Stimulated activated CD4-positive, alpha-beta T cell treated with anti-CD3 and anti-CD28 coated beads, Interleukin-12 subunit alpha, Interleukin-12 subunit beta, amount 100 ng/mL, for 24 hours (primary cell): ENCODE results near the gene TLN1.

Experiments used
- DNase-seq, 2 experiments: peaks; one replicate each; pipeline ENCODE4 v3.0.0-alpha.2; 2020; ENCODE audit warnings: low read depth in 2 of 2

TLN1 gene

GRCh38 chr9:35729101-35729500, 2.9 kb downstream of the TLN1 start:
- no peak for DNase-seq

- peak in 1 of 2 experiments; percentile 35 for DNase-seq
Measured at GRCh38 chr9:35728041-35728971, 3.7 kb downstream of the TLN1 start.

- DNase-seq, result no peak
Measured at GRCh38 chr9:35727676-35728040, 4.3 kb downstream of the TLN1 start.

- DNase-seq, result no peak
Measured at GRCh38 chr9:35726931-35727330, 5.1 kb downstream of the TLN1 start.

DNA sequence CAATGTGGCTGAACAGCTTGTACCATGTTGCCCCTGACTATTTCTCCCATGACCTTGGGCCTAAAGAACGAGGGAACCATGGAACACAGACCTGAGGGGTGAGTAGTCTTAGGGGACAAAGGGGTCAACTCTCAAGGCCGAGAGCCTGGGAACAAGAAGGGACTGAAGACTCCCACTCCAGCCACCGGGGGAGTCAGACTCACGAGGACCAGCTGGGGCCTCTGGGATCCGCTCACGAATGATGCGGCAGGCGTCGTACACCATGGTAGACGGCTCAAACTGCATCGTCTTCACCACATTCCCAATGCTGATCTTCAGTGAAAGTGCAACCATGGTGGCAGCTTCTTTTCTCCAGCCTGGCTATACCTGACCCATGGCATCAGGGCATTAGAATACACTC, 6.6 kb downstream of the TLN1 start:
- no peak for DNase-seq

- no peak for DNase-seq
Measured at GRCh38 chr9:35723908-35724307, 8.1 kb downstream of the TLN1 start.

DNA sequence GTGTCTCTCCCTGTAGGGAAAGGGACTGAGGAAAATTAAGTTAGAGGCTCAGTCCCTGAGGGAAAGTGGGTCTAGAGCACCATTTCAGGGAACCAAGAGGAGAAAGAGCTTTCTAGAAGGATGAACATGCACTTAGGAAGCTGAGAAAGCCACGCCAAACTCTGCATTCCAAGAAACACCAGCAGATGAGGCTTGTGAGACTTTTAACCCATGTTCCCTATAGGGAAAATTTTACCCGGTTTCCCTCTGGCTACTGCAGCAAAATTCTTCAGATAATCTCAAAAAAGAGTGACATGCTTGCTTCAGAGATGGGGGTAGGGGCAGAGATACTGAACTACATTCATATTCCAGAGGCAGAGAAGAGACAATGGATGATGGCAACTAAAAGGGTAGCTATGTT, 8.6 kb downstream of the TLN1 start:
- no peak for DNase-seq

DNA sequence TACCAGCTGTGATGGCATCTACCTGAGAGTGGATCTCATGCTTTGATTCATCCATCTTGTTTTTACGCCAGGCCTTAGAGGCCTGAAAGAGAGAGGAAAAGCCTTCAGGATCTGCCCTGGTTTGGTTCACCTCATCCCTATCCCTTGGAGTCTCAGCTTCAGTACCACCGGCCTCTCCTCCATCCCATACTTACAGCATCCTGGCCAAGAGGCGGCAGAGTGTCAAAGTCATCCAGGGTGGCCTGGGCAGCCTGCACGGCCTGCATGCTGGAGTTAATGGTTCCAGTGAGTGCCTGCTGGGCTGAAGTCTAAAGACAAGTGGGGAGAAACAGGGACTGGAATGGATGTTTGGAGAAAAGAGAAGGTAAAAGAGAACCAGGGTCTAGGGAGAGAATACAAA, 12.4 kb downstream of the TLN1 start:
- no peak for DNase-seq

DNA sequence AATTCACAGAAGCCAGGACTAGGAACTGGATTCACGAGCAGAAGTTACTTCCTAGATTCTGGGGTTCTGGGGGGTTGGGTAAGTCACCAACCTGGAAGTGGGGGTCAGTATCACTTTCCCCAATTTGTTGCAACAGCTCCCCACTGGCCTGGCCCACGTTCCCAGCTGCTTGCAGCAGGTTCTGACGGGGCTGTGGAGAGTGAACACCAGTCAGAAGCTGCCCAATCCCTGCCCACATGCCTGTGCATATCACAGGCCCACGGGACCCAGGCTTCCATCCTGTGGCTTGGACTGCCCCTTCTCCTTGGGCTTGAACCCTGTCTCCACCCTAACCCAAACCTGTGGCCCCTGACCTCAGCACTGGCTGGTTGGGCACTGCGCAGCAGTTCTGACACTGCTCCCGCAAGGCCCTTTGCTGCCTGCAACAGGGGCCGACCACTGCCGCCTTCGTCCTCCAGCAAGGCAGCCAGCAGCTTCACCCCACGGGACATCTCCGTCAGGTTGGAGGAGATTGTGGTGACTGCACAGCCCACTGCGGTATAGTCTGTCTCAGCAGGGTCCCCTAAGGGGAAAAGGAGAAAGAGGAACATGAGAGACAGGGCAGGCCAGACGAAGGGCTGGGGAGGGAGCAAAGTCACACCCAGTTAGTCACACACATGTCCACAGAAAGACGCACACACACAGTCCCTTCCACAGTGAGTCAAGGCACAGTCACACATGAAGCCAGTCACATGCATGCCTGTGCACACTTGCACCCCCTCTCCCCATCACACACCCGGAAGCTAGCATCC, 13.1 kb downstream of the TLN1 start:
- DNase-seq, result no peak

DNA sequence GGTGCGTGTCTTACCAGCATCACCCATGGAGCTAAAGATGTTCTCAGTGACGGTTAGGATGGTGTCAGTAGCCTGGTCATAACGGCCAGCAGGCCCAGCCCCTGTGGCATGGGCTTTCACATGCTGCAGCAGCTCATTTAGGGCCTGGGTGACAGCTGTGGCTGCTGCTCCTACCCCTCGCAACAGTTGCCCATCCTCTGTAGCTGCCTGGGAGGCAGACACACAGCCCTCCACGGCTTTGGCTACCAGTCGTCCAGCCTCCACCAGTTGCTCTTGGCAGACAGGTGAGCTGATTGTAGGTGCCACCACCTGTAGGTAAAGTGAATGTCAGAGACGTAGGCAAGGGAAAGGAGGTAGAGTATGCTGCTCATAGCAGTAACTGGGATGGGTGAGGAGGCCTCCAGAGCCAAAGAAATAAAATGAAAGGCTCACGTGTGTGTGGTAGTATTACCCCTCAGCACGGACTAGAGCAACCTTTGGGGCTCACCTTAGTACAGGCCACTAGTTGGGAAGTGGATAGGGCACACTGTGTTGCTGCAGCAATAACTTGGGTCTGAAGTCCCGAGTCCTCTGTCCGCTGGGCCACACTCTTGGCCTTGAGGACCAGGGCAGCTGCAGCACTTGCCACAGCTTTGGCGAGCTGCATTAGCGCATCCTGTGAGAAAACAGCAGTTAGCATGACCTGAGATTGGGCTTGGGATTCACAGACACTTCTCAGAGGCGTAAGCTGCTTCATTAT, 14.7 kb downstream of the TLN1 start:
- no peak for DNase-seq

DNA sequence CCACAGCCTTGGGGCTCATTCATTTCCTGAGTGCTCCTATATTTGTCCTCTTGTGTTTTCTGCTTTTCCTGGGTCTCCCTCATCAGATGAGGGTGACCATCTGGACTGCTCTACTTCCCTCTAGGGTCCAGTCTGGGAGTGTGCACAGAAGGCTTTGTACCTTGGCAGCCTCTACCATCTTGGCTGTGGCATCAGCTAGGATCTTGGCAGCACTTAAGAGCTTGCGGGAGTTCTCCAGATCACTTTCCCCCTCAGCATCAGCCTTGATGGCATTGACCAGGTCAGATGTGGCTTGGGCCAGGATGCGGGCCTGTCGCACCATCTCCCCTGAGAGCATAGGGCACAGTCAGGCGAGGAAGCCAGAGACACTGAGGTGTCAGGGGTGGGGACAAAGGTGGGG, 15.8 kb downstream of the TLN1 start:
- DNase-seq, result no peak

DNA sequence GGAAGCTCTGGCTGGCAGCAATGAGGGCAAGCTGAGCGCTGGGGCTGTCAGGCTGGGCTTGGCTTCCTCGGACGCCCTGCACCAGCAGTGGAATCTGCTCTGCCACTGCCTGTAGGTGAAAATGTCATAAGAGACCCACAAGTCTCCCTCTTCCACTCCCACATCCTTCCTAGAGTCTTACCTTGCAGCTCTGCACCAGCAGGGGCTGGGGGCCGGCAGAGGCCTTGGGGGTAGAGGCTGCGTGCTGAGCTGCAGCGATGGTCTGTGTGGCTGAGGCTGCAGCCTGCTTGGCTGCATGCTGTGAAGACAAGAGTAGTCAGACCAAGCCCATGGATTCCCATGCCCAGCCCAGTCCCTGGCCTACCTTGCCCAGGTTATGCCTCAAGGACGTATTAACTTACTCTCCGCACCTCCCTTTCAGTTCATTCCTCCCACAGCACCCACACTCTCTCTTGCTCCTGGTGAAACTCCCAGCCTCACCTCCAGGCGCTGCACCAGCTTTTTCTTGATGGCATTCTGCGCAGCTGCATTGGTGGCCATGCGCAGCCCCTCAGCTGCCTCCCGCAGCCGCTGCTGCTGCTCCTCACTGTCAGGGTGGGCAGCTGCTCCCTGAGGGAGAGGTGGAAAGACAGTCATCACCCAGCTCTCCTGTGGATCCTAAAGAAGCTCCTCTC, 17.3 kb downstream of the TLN1 start:
- DNase-seq, result no peak

GRCh38 chr9:35714123-35714522, 17.9 kb downstream of the TLN1 start:
- DNase-seq, result no peak

GRCh38 chr9:35713578-35713977, 18.4 kb downstream of the TLN1 start:
- DNase-seq, result no peak

- DNase-seq, result no peak
Measured at GRCh38 chr9:35712762-35713400, 19.1 kb downstream of the TLN1 start.

- DNase-seq, result no peak
Measured at GRCh38 chr9:35711501-35712428, 20.2 kb downstream of the TLN1 start.

DNA sequence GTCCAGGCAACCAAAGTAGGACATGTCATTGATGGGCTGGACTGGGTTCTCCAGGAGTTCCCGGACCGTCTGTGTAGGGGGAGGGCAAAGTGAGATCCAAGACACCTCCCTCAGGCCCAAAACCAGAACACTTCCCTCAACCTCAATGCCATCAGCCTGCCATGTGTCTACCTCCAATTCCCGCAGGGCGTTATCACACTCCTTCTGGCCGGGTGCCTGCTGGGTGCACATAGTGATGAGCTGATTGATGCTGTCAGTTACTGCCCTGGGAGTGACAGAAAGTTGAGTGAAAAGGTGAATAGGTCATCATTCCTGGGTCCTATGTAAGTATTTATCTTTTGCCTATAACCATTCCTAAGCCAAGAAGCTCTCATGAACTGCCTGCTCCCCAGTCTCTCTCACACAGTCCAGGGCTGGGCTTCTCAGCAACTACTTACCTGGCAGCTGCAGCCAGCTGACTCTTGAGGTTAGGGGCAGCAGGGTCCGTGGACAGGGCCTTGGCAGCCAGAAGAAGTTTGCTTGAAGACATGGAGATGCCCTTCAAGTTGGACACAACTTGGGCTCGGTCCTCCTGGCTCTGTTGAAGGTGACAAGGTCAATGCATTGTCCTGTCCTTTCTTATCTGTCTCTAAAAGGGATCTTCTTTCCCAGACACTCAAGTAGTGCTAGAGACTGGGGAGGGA, 21.0 kb downstream of the TLN1 start:
- DNase-seq, result no peak

- DNase-seq, result no peak
Measured at GRCh38 chr9:35708146-35708545, 23.8 kb downstream of the TLN1 start.

DNA sequence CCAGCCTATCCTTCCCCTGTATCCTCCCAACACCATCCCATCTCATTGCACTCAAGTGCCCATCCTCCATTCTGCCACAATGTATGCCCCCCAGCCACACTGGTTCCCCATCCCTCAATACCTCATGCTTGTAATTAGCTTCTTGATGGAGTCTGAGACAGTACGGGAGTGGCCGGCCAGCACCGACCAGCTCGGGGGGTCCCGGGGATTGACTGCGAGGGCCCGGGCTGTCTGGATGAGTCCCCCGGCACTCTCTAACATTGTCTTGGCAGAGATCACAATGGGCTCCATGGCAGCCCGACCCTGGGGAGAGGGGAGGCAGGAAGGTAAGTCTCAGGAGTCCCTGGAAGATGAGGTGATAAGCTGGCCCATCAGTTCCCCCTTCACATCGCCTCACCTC, 25.0 kb downstream of the TLN1 start:
- DNase-seq, result no peak
